Measurements from ENCODE around the gene CCL21. TPM values are rescaled to one million over a fixed set of nuclear protein-coding genes. Genes with fewer than 3 reads are reported as not detected.
A peak's percentile ranks its signal among the peaks of the same experiment; 100 is the strongest.

The CCL21 gene
- total RNA-seq, 6 donors from 2014 or later, result 7.3 to 92.0 (median 79.5) TPM

DNA sequence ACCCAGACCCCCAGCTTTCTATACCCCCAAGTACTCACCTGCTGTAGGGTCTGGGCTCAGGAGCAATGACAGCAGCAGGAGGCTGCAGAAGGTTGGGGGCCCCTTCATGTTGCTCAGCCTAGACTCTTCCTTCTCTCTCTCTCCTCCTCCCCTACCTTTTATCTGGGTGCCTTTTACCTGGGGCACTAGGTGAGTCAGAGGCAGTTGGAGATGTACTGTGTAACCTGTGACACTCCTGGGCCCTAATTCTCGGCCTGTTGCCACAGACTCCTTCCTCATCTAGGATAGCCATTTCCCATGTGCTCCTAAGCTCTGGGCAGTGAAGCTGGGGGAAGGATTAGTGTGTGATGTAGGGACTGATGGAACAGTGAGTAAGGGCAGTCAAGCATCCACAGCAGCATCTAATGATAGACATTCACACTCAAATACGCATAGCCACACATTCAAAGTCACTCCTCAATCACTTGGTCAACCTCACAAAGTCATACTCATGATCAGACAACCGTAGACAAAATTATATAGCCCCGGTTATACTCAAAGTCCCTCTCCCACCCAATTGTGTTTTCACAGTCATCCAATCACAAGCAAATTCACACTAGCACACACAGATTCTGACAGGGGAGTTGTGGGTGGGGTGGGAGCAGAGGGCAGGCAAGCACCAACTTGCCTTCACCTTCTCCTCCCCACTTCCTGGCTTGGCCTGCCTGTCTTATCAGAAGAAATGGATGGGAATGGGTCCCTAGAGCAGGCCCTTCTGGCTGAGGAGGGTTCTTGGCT lies 47.2 kb downstream of the CCL21 start, which contains the start of gene CCL27:
Gene CCL27 (minus strand): TSS at position 132 of the 777 bp plus-strand sequence. CDS start 24 bp downstream, at position 108.
- ATAC-seq (ENCODE audit: low FRiP score in 2 of 2), result no peak
- no peak within 1 kb of the TSS for H3K27ac ChIP-seq
- peaks cover 0 to 10% (median 3%) of the 10 kb centered on the region in 4 donors for H3K36me3 ChIP-seq
- H3K4me1 ChIP-seq, result peaks cover 8 to 24% (median 17%) of the 10 kb centered on the region in 4 donors
- H3K9me3 ChIP-seq, result no peaks in the 10 kb centered on the region
- H3K27me3 ChIP-seq, result no peaks in the 10 kb centered on the region
- TF ChIP-seq POLR2A (IDR thresholded peaks at IDR 0.05), result no peak
- TF ChIP-seq, protein P1, sequence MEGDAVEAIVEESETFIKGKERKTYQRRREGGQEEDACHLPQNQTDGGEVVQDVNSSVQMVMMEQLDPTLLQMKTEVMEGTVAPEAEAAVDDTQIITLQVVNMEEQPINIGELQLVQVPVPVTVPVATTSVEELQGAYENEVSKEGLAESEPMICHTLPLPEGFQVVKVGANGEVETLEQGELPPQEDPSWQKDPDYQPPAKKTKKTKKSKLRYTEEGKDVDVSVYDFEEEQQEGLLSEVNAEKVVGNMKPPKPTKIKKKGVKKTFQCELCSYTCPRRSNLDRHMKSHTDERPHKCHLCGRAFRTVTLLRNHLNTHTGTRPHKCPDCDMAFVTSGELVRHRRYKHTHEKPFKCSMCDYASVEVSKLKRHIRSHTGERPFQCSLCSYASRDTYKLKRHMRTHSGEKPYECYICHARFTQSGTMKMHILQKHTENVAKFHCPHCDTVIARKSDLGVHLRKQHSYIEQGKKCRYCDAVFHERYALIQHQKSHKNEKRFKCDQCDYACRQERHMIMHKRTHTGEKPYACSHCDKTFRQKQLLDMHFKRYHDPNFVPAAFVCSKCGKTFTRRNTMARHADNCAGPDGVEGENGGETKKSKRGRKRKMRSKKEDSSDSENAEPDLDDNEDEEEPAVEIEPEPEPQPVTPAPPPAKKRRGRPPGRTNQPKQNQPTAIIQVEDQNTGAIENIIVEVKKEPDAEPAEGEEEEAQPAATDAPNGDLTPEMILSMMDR (IDR thresholded peaks at IDR 0.05), result no peak
- TF ChIP-seq POLR2AphosphoS5 (IDR thresholded peaks at IDR 0.05), result no peak
- no peak for TF ChIP-seq EP300 (IDR thresholded peaks at IDR 0.05)
- H3K4me3 ChIP-seq, result no peak within 1 kb of the TSS
- WGBS, 2 donors, result 94 to 96% methylated on average over 4 of the region's 4 CpGs
- DNase-seq, result no peak

DNA sequence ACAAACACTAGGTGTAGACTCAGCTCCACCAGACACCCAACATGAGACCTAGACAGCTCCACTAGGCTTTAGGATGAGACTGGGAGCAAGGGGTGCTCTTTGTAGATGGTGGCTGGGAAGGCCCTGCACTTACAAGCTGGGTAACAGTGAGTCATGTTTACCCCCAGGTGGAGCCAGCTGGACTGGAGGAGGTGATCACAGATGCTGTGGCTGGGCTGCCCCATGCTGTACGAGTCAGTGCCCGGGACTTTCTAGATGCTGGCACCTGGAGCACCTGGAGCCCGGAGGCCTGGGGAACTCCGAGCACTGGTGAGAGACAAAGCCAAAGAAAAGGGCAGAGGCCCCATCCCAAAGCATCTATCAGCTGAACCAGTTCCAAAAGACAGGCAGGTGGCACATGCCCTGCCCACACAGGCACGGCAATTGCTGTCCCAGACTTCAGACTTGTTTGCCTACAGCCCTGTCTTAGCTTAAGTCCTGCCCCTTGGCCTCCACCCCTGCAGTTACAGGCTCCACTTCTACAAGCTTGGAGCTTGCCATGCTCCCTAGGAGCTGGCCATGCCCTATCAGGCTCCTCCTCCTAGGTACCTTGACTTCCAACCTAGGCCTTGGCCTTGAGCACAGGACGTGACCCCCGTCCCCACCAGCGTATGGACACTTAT lies 50.2 kb downstream of the CCL21 start:
- Histone ChIP-seq H3K27ac (no peak overlapping the region), H3K4me1 (peaks cover 9 to 10% (median 10%) of the 10 kb centered on the region in 4 donors), H3K36me3 (peaks cover 0 to 10% (median 3%) of the 10 kb centered on the region in 4 donors), H3K27me3 (no peaks in the 10 kb centered on the region), H3K4me3 (no peak overlapping the region), H3K9me3 (no peaks in the 10 kb centered on the region)
- no peak for ATAC-seq (ENCODE audit: low FRiP score in 2 of 2)
- TF ChIP-seq, protein P1 (IDR thresholded peaks at IDR 0.05), result no peak
- no peak for TF ChIP-seq POLR2A (IDR thresholded peaks at IDR 0.05)
- peak in 1 of 2 donors; percentile 24 for DNase-seq
- WGBS, 2 donors, result 38 to 91% methylated on average over 1 to 8 of the region's 8 CpGs

Small RNA genes within 50 kb of the gene (small RNA-seq; reads per million reads assigned to genes)
- gene CCL27, result 0 reads per million in 4 donors

Other genes with a start within 250 kb of the CCL21 start
- 1 to 10 TPM in 1 of 6 donors, under 1 TPM in 2, not detected in 3; 0.40 to 1.4 (median 0.71) TPM for gene ENHO, start 187.1 kb downstream of the CCL21 start, total RNA-seq
- gene CNTFR, start 120.4 kb downstream of the CCL21 start, total RNA-seq, result 1 to 10 TPM in 2 of 6 donors, under 1 TPM in 3, not detected in 1; 0.30 to 3.3 (median 0.69) TPM
- gene RPP25L, start 98.0 kb downstream of the CCL21 start, total RNA-seq, result 10 to 100 TPM; 16.5 to 27.0 (median 21.7) TPM
- gene DCTN3, start 89.6 kb downstream of the CCL21 start, total RNA-seq, result 10 to 100 TPM; 26.2 to 92.6 (median 68.1) TPM
- gene ARID3C, start 81.1 kb downstream of the CCL21 start, total RNA-seq, result not detected
- gene SIGMAR1, start 72.3 kb downstream of the CCL21 start, total RNA-seq, result 10 to 100 TPM; 26.7 to 52.9 (median 43.0) TPM
- gene GALT, start 63.5 kb downstream of the CCL21 start, total RNA-seq, result 100 to 1,000 TPM in 1 of 6 donors, 10 to 100 TPM in 5; 33.4 to 141 (median 44.3) TPM
- gene IL11RA, start 58.0 kb downstream of the CCL21 start, total RNA-seq, result 10 to 100 TPM; 14.5 to 49.2 (median 23.7) TPM
- 10 to 100 TPM in 1 of 6 donors, not detected in 5; 32.5 TPM for gene CCL27, start 47.5 kb downstream of the CCL21 start, total RNA-seq
- 1 to 10 TPM in 3 of 6 donors, not detected in 3; 2.0 to 5.2 (median 5.2) TPM for gene CCL19, start 18.9 kb downstream of the CCL21 start, total RNA-seq
- under 1 TPM in 4 of 6 donors, not detected in 2; 0.10 to 0.74 (median 0.49) TPM for gene PHF24, start 248.1 kb upstream of the CCL21 start, total RNA-seq

Data from upper lobe of left lung (tissue), 6 donors.